ENCODE results near the gene TSR3.

Gene TSR3

GRCh38 chr16:1322407-1322806 lies 29.3 kb downstream of the TSR3 start:
- DNase-seq: no peak

DNA sequence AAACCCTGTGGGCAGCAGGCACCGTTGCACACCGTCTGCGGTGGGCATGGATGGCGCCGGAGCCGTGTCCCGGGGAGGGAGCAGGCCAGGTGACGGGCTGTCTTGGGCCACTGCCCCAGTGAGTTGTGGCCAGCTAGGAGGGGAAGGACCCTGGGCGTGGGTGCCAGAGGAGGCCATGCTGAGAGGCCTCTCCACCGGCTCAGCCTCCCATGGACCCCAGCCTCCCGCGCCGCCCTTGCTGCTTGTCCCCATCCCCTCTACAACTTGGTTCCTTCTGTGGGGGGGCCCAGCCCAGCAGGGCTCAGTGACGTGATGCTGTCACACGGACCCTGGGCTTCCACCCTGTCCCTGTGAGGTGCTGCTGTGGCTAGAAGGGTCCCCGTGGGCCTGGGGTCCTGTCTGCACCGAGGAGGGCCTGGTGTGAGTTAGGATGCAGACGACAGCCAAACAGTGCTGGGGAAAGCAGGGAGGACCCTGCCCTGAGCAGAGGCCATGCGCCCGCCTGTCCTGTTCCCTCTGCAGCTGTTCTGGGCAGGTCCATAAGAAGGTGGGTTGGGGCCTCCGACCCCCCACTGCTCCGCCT lies 30.9 kb downstream of the TSR3 start:
- DNase-seq: no peak

GRCh38 chr16:1320097-1320496 lies 31.6 kb downstream of the TSR3 start:
- DNase-seq: no peak

DNA sequence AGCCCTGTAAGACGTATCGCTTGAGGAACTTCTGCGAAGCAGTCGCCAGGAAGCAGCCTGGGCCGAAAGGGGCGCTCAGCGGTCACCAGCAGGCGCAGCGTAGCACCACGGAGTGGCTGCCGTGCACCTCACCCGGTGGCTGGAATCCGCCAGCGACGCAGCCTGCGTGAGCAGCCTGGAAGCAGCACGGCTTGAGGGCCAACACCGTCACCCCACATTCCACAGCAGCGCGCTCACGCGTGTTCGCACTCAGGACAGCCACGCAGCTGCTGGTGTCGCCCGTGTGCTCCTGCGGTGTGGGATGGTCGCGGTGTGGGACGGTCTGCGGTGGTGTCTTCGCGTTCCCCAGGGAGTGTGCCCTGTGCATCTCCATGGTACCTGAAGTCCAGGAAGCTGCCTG lies 32.6 kb downstream of the TSR3 start:
- DNase-seq: no peak

- no peak for DNase-seq
Measured at GRCh38 chr16:1318268-1318545, 33.5 kb downstream of the TSR3 start.

GRCh38 chr16:1317479-1318267 lies 34.0 kb downstream of the TSR3 start:
- DNase-seq: no peak

DNA sequence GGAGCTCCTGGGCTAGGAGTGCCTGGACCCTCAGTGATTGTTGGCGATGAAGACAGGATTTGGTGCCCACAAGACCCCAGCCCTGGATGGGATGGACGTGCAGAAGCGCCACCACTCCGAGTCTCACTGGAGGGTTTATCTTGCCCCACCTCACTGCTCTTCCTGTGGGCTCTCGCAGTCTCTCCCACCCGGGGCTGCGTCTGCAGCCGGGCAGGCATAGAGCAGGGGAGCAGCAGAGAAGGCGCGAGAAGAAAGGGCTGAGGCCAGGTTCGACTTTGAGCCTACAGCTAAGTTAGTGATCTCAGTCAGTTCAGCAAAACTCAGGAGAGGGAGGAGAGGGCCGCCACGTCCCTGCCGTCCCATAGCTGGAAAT lies 35.7 kb downstream of the TSR3 start:
- DNase-seq: no peak

DNA sequence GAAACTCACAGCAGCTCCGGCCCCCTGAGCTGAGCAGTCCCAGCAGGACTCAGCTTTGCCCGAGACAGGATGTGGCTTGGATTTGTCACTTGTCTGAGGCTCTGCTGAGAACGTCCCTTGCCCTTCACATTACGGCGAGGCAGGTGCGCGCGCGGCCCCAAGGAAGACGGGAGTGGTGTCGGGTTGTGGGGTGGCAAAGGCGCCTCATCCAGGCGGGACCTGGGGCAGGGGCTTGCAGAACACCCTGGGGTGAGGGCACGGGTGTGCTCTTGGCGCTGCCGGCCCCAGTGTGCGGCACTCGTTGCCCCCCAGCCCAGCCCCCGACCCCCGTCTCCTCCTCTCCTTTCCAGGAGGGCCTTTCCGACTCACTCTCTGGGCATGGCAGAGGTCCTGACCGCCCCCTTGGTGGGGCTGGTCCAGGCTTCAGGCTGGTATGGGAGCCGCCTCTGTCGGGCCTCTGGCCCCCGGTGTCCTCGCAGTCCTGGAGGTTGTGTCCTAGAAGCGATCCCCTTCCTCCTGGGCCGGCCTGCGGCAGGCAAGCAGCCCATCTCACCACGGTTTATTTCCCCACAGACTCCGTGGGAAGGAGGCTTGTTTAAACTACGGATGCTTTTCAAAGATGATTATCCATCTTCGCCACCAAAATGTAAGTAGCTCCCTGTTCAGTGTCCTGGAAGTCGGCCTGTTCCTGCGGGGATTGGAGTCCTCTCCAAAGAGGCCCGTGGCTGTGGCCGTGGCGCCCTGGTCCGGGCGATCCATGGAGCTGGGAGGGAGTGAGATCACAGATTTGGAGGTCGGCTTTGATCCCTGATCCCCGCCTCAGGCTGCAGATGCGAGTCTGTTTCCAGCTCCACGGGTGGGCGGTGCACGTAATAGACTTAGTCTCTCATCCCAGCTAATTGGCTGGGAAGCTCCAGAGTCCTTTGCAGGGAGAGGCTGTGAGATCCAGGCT lies 36.3 kb downstream of the TSR3 start:
- no peak for DNase-seq

- no peak for DNase-seq
Measured at GRCh38 chr16:1314399-1315068, 37.1 kb downstream of the TSR3 start.

DNA sequence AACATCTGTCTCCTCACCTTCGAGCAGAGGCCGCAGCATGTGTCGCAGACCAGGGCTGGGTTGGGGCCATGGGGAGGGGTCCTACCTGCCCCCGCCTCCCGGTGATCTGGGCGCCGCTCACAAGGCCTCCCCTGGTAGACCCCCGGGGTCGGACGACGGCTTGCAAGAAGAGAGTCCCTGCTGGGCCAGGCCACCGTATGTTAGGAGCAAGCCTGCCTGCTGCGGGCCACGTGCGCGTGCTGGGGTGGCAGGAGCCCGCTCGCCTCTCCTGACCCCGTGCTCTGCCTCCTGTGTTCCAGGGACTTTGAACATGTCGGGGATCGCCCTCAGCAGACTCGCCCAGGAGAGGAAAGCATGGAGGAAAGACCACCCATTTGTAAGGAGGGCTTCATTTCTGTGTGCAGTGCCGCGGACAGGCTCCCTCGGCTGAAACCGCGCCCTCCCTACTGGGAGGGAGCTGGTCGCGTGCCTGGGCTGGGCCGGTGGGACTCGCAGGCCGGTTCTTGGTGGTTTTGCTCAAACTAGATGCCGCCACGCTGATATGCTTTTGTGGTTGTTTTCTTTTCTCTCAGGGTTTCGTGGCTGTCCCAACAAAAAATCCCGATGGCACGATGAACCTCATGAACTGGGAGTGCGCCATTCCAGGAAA lies 37.8 kb downstream of the TSR3 start:
- DNase-seq: no peak

GRCh38 chr16:1312903-1313302 lies 38.8 kb downstream of the TSR3 start:
- no peak for DNase-seq

DNA sequence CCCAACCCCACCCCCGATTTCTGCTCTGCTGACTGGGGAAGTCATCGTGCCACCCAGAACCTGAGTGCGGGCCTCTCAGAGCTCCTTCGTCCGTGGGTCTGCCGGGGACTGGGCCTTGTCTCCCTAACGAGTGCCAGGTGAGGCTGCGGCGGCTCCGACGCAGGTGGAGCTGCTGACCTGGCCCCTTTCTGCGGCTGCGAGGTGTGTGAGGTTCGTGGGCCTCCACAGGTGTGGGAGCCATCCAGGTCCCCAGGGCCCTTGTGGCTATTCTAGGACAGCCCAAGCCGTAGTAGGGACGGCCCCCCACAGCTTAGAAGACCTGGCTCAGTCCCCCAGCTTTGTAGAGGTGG lies 39.2 kb downstream of the TSR3 start:
- no peak for DNase-seq

DNA sequence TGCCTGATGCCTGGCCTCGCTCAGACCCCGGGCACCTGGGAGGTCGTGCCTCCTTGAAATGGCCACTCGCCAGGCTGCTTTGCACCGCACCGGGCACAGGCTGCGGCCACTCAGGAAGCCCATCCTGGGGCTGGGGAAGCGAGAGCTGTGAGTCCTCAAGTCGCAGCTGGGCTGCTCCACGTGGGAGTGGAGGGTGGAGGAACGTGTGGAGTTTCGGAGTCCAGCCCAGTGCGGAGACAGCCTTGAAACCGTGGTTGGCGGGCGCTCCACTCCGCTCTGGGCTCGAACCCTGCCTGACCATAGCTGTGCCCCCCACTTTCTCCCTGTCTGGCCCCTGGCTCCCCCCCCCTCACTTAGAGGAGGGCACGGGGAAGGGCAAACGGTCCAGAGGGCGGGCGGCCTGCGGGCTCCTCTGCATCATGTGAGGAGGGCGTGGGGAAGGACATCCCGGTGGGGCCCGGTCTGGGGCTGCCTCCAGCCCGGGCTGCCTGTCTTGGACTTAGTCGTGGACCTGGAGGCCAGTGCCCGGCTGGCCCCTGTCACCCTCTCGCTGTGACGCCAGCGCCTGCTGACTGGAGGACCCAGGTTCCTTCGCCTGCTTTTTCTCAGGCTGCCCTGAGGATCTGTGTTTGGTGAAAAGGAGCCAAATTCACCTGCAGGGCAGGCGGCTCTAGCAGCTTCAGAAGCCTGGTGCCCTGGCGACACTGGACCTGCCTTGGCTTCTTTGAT lies 39.8 kb downstream of the TSR3 start:
- no peak for DNase-seq

DNA sequence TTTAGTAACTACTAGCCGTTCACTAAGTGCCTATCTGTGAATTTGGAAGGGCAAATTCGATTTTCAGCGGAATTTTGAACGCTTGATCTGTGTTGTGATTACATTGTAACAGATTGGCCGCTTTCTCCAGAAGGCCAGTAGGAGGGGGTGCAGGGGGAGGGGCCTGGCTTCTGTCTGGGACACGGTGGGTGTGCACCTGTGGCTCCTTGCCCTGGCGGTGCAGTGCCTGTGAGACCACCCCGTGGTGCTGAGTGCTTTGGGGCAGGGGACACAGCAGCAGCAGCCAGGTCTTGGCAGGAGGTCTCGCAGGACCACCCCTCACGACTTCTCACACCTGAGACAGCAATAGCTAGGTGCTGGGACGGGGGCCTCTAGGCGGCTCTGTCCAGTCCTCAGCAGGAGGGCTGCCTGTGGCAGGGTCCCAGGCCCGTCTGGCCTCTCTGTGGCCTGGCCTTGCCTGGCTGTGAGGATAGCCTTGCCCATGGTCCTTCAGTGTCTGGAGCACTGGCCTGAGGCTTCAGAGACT lies 40.4 kb downstream of the TSR3 start:
- DNase-seq: no peak

DNA sequence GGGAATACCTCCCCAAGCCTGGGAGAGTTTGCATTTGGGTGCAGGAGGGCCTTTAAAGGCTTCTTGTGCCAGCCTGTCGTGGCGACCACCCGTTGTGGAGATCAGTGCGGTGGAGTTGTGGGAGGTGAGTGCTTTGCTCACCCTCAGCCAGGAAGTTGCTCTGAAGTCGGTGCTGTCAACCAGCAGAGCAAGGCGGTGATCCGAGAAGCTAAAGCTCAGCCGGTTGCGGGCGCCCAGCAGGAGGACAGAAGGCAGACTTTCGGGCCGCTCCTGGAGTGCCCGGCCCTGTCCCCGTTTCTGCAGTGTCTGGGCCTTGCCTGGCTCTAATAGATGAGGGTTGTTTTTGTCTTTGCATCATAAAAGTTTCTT lies 40.9 kb downstream of the TSR3 start:
- no peak for DNase-seq

GRCh38 chr16:1309888-1310831 lies 41.5 kb downstream of the TSR3 start:
- peak; percentile 52 for DNase-seq

DNA sequence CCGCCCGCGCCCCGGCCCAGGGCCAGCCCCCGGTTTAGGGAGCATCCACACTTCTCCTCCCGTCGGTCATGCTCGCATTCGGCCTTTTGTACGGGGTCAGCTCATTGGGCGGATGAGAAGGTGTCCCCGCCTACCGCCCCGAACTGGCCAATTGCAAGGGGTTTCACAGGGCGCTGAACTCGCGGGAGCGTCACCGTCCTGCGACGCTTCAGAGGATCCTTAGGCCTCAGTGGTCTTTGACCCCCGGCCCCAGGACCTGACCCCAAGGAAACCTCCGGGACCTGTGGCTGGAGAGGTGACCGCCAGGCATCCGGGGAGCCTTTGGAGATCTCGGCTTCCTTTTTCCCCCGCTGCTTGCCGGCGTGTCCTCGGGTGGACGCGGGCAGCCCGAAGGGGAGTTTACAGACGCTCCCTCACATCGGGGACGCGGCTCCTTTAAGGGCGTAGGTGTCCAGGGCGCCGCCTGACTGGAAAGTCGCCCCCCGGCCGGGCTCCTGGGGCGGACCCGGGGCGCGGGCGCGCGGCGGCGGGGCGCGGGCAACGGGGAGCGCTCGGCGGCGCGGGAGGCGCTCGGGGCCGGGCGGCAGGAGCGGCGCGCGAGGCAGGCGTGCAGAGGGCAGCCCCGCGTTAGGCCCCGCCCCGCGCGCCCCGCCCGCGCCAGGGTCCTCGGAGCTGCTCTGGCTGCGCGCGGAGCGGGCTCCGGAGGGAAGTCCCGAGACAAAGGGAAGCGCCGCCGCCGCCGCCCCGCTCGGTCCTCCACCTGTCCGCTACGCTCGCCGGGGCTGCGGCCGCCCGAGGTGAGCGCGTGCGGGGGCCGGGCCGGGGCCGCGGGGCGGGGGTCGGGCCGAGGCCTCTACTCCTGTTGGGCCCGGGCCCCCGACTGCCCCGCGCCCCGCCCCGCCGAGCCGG lies 42.4 kb downstream of the TSR3 start, which contains the start of gene UBE2I:
TSS of gene UBE2I (plus strand) at position 660 of the 909 bp plus-strand sequence. CDS start 4,395 bp downstream, outside the sequence.
- DNase-seq: peak; percentile 97

GRCh38 chr16:1308036-1308976 lies 43.4 kb downstream of the TSR3 start:
- DNase-seq: no peak
